ENCODE measurements around the gene TMEM106A. TPM values are rescaled to one million over a fixed set of nuclear protein-coding genes. Genes with fewer than 3 reads are reported as not detected.
A peak's percentile ranks its signal among the peaks of the same experiment; 100 is the strongest.

The TMEM106A gene
- total and polyA plus RNA-seq, 2 donors (not counting 1 experiment from before 2014, with no cell fraction given) = 23.7 to 66.0 TPM

GRCh38 chr17:43210576-43210975 is 1.1 kb upstream of the TMEM106A start:
- Histone ChIP-seq H3K4me2 (replicated peaks; ENCODE audit: low read depth, low read length, poor library complexity, severe bottlenecking) (peak overlapping the region; percentile 90), H3K27ac (ENCODE audit: low read length in 2 of 2) (peak overlapping the region; percentile 79 to 88), H4K20me1 (ENCODE audit: control insufficient read depth, insufficient read depth, low read length, poor library complexity, severe bottlenecking) (no peaks in the 10 kb centered on the region), H3K79me2 (ENCODE audit: control insufficient read depth, insufficient read depth, low read length) (peaks cover 12% of the 10 kb centered on the region), H3K36me3 (replicated peaks in 1 of 2; ENCODE audit: control extremely low read depth in 1 of 2, control insufficient read depth in 1 of 2, extremely low read depth in 1 of 2, insufficient read depth in 2 of 2, low read length in 1 of 2) (peaks cover 12 to 19% of the 10 kb centered on the region in 2 experiments), H2AFZ (ENCODE audit: insufficient read depth, low read depth, low read length, poor library complexity, severe bottlenecking) (peak overlapping the region; percentile 90), H3K4me3 (ENCODE audit: control extremely low read depth in 1 of 5, extremely low read depth in 1 of 5, insufficient read depth in 1 of 5, low read depth in 2 of 5, low read length in 4 of 5) (peak overlapping the region in 3 of 5 experiments; percentile 83 to 92 (median 87)), H3K9ac (ENCODE audit: low read length) (peak overlapping the region; percentile 84), H3K9me3 (ENCODE audit: control extremely low read depth in 1 of 3, control insufficient read depth in 2 of 3, insufficient read depth in 1 of 3, low read length in 2 of 3) (no peaks in the 10 kb centered on the region), H3K27me3 (replicated peaks in 1 of 4; ENCODE audit: control extremely low read depth in 1 of 4, control insufficient read depth in 3 of 4, insufficient read depth in 4 of 4, low read length in 3 of 4) (no peaks in the 10 kb centered on the region), H3K4me1 (ENCODE audit: control insufficient read depth in 2 of 2, insufficient read depth in 2 of 2, low read length in 2 of 2) (peaks cover 21 to 27% of the 10 kb centered on the region in 2 donors)
- ATAC-seq (ENCODE audit: low read depth) (no peak), DNase-seq (no peak)
- peak overlapping the region; percentile 99 for H3K4me3 Mint-ChIP-seq
- no peaks in the 10 kb centered on the region for H3K27me3 Mint-ChIP-seq
- H3K4me1 Mint-ChIP-seq = peaks cover 32% of the 10 kb centered on the region
- intact Hi-C loops (cut with micrococcal nuclease) = no loop called here
- ChIA-PET CTCF (no interaction called here), POLR2A (interaction anchor here (1.4 to 3.1 kb wide), 3 partner anchors 39 to 105 kb away, joined by 3 to 115 read pairs (median 29); partner anchors contain the start of gene NBR1)
- no peak for TF ChIP-seq CTCF (IDR thresholded peaks at IDR 0.05)
- no peak for TF ChIP-seq EZH2 (IDR thresholded peaks at IDR 0.05; ENCODE audit: borderline replicate concordance, insufficient read depth, low read depth, low read length, poor library complexity, severe bottlenecking)
- H3K27ac Mint-ChIP-seq = peak overlapping the region; percentile 98
- 71% methylated on average over 1 of the region's 3 CpGs for WGBS (ENCODE audit: insufficient coverage)
- no peaks in the 10 kb centered on the region for H3K9me3 Mint-ChIP-seq (ENCODE audit: insufficient read depth)

GRCh38 chr17:43211123-43211479 is 574 bp upstream of the TMEM106A start:
- Histone ChIP-seq H3K27me3 (replicated peaks in 1 of 4; ENCODE audit: control extremely low read depth in 1 of 4, control insufficient read depth in 3 of 4, insufficient read depth in 4 of 4, low read length in 3 of 4) (no peaks in the 10 kb centered on the region), H3K27ac (ENCODE audit: low read length in 2 of 2) (peak overlapping the region; percentile 79 to 88), H4K20me1 (ENCODE audit: control insufficient read depth, insufficient read depth, low read length, poor library complexity, severe bottlenecking) (no peaks in the 10 kb centered on the region), H3K36me3 (replicated peaks in 1 of 2; ENCODE audit: control extremely low read depth in 1 of 2, control insufficient read depth in 1 of 2, extremely low read depth in 1 of 2, insufficient read depth in 2 of 2, low read length in 1 of 2) (peaks cover 13 to 23% of the 10 kb centered on the region in 2 experiments), H2AFZ (ENCODE audit: insufficient read depth, low read depth, low read length, poor library complexity, severe bottlenecking) (peak overlapping the region; percentile 90), H3K79me2 (ENCODE audit: control insufficient read depth, insufficient read depth, low read length) (peaks cover 12% of the 10 kb centered on the region), H3K4me1 (ENCODE audit: control insufficient read depth in 2 of 2, insufficient read depth in 2 of 2, low read length in 2 of 2) (peaks cover 21 to 27% of the 10 kb centered on the region in 2 donors), H3K9me3 (ENCODE audit: control extremely low read depth in 1 of 3, control insufficient read depth in 2 of 3, insufficient read depth in 1 of 3, low read length in 2 of 3) (no peaks in the 10 kb centered on the region), H3K9ac (ENCODE audit: low read length) (peak overlapping the region; percentile 84), H3K4me2 (replicated peaks; ENCODE audit: low read depth, low read length, poor library complexity, severe bottlenecking) (peak overlapping the region; percentile 90), H3K4me3 (ENCODE audit: control extremely low read depth in 1 of 5, extremely low read depth in 1 of 5, insufficient read depth in 1 of 5, low read depth in 2 of 5, low read length in 4 of 5) (peak overlapping the region; percentile 68 to 92 (median 83))
- Mint-ChIP-seq H3K4me1 (peaks cover 34% of the 10 kb centered on the region), H3K27ac (peak overlapping the region; percentile 98), H3K9me3 (ENCODE audit: insufficient read depth) (no peaks in the 10 kb centered on the region), H3K4me3 (peak overlapping the region; percentile 99), H3K27me3 (no peaks in the 10 kb centered on the region)
- no peak for ATAC-seq (ENCODE audit: low read depth)
- ChIA-PET CTCF (interaction anchor here (1.3 to 2.0 kb wide), 6 partner anchors 33 to 213 kb away, joined by 3 to 15 read pairs (median 6); partner anchors contain the start of genes NBR1 and RPL27), POLR2A (interaction anchor here (1.1 to 3.1 kb wide), 8 partner anchors 40 to 213 kb away, joined by 3 to 115 read pairs (median 8); partner anchors contain the start of genes NBR1 and RPL27)
- no CpG with 5 or more reads among the region's 2 CpGs for WGBS (ENCODE audit: insufficient coverage)
- intact Hi-C loops (cut with micrococcal nuclease) = loop anchor here (1.0 kb wide), 3 partner anchors 40 to 205 kb away; partner anchors contain the start of genes BRCA1, IFI35 and NBR1
- no peak for TF ChIP-seq EZH2 (IDR thresholded peaks at IDR 0.05; ENCODE audit: borderline replicate concordance, insufficient read depth, low read depth, low read length, poor library complexity, severe bottlenecking)
- no peak for DNase-seq

All from B cell (primary cell).